A549 (cell line): ENCODE results near the gene NSMCE4A. TPM values are rescaled to one million over a fixed set of nuclear protein-coding genes. Genes with fewer than 3 reads are reported as not detected.

Experiments used
- ATAC-seq, 2 experiments: fragments of 200-7000 bp in 1 of 2; fragments of >200 bp in 1 of 2; cut with Nextera tagmentation in 1 of 2; cut with Tn5 transposase in 1 of 2; 3 replicates each; pipeline versions ENCODE4 v1.8.0 to v1.9.1; 2018 to 2020; ENCODE audit warnings: mild to moderate bottlenecking in 1 of 2, moderate library complexity in 1 of 2
- CTCF ChIA-PET: fragments of 300-600 bp; sonication (Branson Sonifier 250); formaldehyde crosslinking; extraction: SDS; loops from one replicate; lab custom pipeline; 2021; ENCODE audit warnings: antibody characterized with exemption, inconsistent platforms; lab: Yijun Ruan, JAX
- POLR2A ChIA-PET: fragments of 350-600 bp; formaldehyde crosslinking; extraction: SDS; loops from one replicate; lab custom pipeline; 2021; ENCODE audit warnings: antibody characterized with exemption, inconsistent platforms; lab: Yijun Ruan, JAX
- DNase-seq, 2 experiments: peaks; one replicate each; pipeline versions ENCODE4 v3.0.0 to v3.0.0-alpha.2; 2011 to 2016; ENCODE audit warnings: low read depth in 1 of 2, low spot score in 1 of 2
- FAIRE-seq: peaks from 2 replicates; lab custom pipeline; 2011; peaks lifted over from hg19 to GRCh38; lab: Jason Lieb, UNC
- H3K27ac ChIP-seq, 2 experiments: fragments of >200 bp; sonication (Bioruptor Twin); formaldehyde crosslinking; 3 replicates each; pipeline ENCODE4 v1.5.1; 2016 to 2017
- H3K4me1 ChIP-seq: fragments of >200 bp; sonication (Bioruptor Twin); formaldehyde crosslinking; 3 replicates; pipeline ENCODE4 v1.6.1; 2016
- H3K4me2 ChIP-seq: fragments of >200 bp; sonication (Bioruptor Twin); formaldehyde crosslinking; 3 replicates; pipeline ENCODE4 v1.6.1; 2016
- H3K4me3 ChIP-seq: fragments of >200 bp; sonication (Bioruptor Twin); formaldehyde crosslinking; 3 replicates; pipeline ENCODE4 v1.5.1; 2016
- H3K9me3 ChIP-seq: fragments of >200 bp; sonication (Bioruptor Twin); formaldehyde crosslinking; 3 replicates; pipeline ENCODE4 v1.6.1; 2016
- CEBPB ChIP-seq, 2 experiments: fragments of >200 bp in 1 of 2; sonication (Bioruptor Twin) in 1 of 2; formaldehyde crosslinking in 1 of 2; IDR thresholded peaks; 2 replicates each; pipeline ENCODE4 v1.6.1; 2012 to 2016
- CHD2 ChIP-seq: fragments of 150-350 bp; IDR thresholded peaks from 2 replicates; pipeline ENCODE4 v1.6.1; 2014; ENCODE audit warnings: low read length; ENCODE audit not compliant: partially characterized antibody
- EP300 ChIP-seq, 2 experiments: fragments of >200 bp; sonication (Bioruptor Twin); formaldehyde crosslinking; IDR thresholded peaks; 2 replicates in 1 of 2; 3 replicates in 1 of 2; pipeline ENCODE4 v1.6.1; 2016 to 2017
- ESRRA ChIP-seq: fragments of 150-350 bp; IDR thresholded peaks from 2 replicates; pipeline ENCODE4 v1.6.1; 2014; ENCODE audit warnings: mild to moderate bottlenecking, low read length, borderline replicate concordance
- FOSB ChIP-seq: fragments of 250-450 bp; sonication (Bioruptor Pico); IDR thresholded peaks from 2 replicates; pipeline ENCODE4 v1.5.0; 2020; ENCODE audit warnings: mild to moderate bottlenecking, moderate library complexity
- HDAC2 ChIP-seq: fragments of 200-600 bp; sonication (generic); IDR thresholded peaks from 2 replicates; pipeline ENCODE4 v1.6.1; 2016
- JUN ChIP-seq, 2 experiments: fragments of >200 bp; sonication (Bioruptor Twin); formaldehyde crosslinking; IDR thresholded peaks; 2 replicates in 1 of 2; 3 replicates in 1 of 2; pipeline ENCODE4 v1.6.1; 2016 to 2017
- JUNB ChIP-seq: fragments of >200 bp; sonication (Bioruptor Twin); formaldehyde crosslinking; IDR thresholded peaks from 2 replicates; pipeline ENCODE4 v1.6.1; 2016
- KDM1A ChIP-seq: fragments of 200-600 bp; sonication (generic); IDR thresholded peaks from 2 replicates; pipeline ENCODE4 v1.6.1; 2016; ENCODE audit warnings: low read depth, mild to moderate bottlenecking
- MAFK ChIP-seq: fragments of 450-650 bp; IDR thresholded peaks from 2 replicates; pipeline ENCODE4 v1.6.1; 2014; ENCODE audit not compliant: partially characterized antibody
- PHF8 ChIP-seq: fragments of 200-600 bp; sonication (generic); IDR thresholded peaks from 2 replicates; pipeline ENCODE4 v1.6.1; 2016; ENCODE audit warnings: low read depth, mild to moderate bottlenecking, antibody characterized with exemption, moderate library complexity, borderline replicate concordance
- RAD21 ChIP-seq, 2 experiments: fragments of >200 bp in 1 of 2; sonication (Bioruptor Twin) in 1 of 2; formaldehyde crosslinking in 1 of 2; IDR thresholded peaks in 1 of 2; conservative IDR thresholded peaks in 1 of 2; 2 replicates in 1 of 2; 3 replicates in 1 of 2; pipeline ENCODE4 v1.6.1; 2012 to 2018; ENCODE audit warnings: inconsistent platforms in 1 of 2
- RARB ChIP-seq: fragments of 250-450 bp; sonication (Bioruptor Pico); IDR thresholded peaks from 2 replicates; pipeline ENCODE4 v1.8.0; 2021; ENCODE audit warnings: mild to moderate bottlenecking, moderate library complexity
- RCOR1 ChIP-seq: fragments of 150-350 bp; IDR thresholded peaks from 2 replicates; pipeline ENCODE4 v1.6.1; 2014; ENCODE audit warnings: antibody characterized with exemption, low read length, low read depth
- SMC3 ChIP-seq: fragments of >200 bp; sonication (Bioruptor Twin); formaldehyde crosslinking; IDR thresholded peaks from 3 replicates; pipeline ENCODE4 v1.6.1; 2018; ENCODE audit warnings: inconsistent platforms
- SREBF2 ChIP-seq: fragments of 450-650 bp; IDR thresholded peaks from 2 replicates; pipeline ENCODE4 v1.6.1; 2014; ENCODE audit warnings: mild to moderate bottlenecking, moderate library complexity
- ZC3H11A ChIP-seq: fragments of 450-650 bp; IDR thresholded peaks from 2 replicates; pipeline ENCODE4 v1.6.1; 2014; ENCODE audit warnings: antibody characterized with exemption, mild to moderate bottlenecking
- ZFP36 ChIP-seq: fragments of 450-650 bp; IDR thresholded peaks from 2 replicates; pipeline ENCODE4 v1.6.1; 2014; ENCODE audit warnings: borderline replicate concordance; ENCODE audit not compliant: partially characterized antibody
- WGBS: methylation state at CpG from one replicate; pipeline ENCODE4 v1.1.6; 2017; ENCODE audit errors: missing lambda C conversion rate; 5-methylcytosine and 5-hydroxymethylcytosine counted together
- polyA plus RNA-seq, 4 experiments: library from polyadenylated mRNA; depleted of rRNA in 3 of 4; stranded (reverse); fragments of >200 nt; fragmentation: RNase III in 1 of 4; extraction: RNeasy Plus Mini Kit Qiagen cat#74134 plus additional on column Dnase treatment in 1 of 4; gene quantifications; 2 replicates in 3 of 4; 3 replicates in 1 of 4; pipeline ENCODE4 v1.2.3, GENCODE V29; 2011 to 2017
- TF ChIP-seq, protein P1 (sequence below): fragments of 250-450 bp; sonication (Bioruptor Pico); IDR thresholded peaks from 2 replicates; pipeline ENCODE4 v1.5.0; 2021; ENCODE audit warnings: mild to moderate bottlenecking, moderate library complexity, borderline replicate concordance
- TF ChIP-seq, protein P2 (sequence below): fragments of 450-650 bp; IDR thresholded peaks from 2 replicates; pipeline ENCODE4 v1.6.1; 2014; ENCODE audit warnings: antibody characterized with exemption
- TF ChIP-seq, protein P3 (sequence below): fragments of 150-350 bp; IDR thresholded peaks from 2 replicates; pipeline ENCODE4 v1.6.1; 2014; ENCODE audit warnings: low read depth, mild to moderate bottlenecking, low read length
- TF ChIP-seq, protein P4 (sequence below): IDR thresholded peaks from 2 replicates; pipeline ENCODE4 v1.6.1; 2012

NSMCE4A gene
- polyA plus RNA-seq, 2 of the 4 experiments (the other 2 are of a cell fraction), result 67.2 to 172 TPM

DNA sequence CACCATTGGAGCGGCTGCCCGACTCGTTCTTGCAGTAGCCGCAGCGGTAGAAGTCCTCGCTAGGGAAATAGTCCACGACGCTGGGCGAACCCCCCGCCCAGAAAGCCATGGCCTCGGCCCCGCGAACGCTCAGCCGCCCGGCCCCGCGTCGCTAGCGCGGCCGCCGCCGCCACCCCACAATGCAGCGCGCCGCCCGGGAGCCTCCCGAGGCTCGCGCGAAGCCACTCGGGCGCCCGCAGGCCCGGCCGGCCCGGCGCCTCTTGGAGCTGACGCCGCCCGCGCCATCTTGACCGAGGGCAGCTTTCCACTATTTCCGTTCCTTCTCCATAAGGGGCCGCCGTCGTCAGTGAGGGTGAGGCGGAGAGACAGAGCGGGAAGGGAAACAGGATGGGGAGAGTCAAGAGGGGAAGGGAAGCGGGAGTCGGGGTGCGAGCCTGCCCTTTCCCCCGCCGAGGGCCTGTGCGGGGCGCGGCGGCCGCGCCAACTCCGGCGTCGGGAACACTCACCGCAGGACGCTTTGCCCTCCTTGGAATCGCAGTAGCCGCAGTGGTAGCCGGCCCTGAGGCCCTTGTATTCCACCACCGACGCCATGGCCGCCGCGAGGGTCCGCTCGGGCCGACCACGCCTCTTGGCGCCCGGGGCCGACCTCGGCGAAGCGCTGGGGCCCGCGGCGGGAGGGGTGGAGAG lies 47.0 kb downstream of the NSMCE4A start, which contains the start of gene ATE1 (continued):
- TF ChIP-seq, protein P1, sequence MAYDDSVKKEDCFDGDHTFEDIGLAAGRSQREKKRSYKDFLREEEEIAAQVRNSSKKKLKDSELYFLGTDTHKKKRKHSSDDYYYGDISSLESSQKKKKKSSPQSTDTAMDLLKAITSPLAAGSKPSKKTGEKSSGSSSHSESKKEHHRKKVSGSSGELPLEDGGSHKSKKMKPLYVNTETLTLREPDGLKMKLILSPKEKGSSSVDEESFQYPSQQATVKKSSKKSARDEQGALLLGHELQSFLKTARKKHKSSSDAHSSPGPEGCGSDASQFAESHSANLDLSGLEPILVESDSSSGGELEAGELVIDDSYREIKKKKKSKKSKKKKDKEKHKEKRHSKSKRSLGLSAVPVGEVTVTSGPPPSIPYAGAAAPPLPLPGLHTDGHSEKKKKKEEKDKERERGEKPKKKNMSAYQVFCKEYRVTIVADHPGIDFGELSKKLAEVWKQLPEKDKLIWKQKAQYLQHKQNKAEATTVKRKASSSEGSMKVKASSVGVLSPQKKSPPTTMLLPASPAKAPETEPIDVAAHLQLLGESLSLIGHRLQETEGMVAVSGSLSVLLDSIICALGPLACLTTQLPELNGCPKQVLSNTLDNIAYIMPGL (CRISPR knock-in tag), result peak; percentile 85; the same call in 1 of the 2 replicates
- TF ChIP-seq ZC3H11A, result no peak

DNA sequence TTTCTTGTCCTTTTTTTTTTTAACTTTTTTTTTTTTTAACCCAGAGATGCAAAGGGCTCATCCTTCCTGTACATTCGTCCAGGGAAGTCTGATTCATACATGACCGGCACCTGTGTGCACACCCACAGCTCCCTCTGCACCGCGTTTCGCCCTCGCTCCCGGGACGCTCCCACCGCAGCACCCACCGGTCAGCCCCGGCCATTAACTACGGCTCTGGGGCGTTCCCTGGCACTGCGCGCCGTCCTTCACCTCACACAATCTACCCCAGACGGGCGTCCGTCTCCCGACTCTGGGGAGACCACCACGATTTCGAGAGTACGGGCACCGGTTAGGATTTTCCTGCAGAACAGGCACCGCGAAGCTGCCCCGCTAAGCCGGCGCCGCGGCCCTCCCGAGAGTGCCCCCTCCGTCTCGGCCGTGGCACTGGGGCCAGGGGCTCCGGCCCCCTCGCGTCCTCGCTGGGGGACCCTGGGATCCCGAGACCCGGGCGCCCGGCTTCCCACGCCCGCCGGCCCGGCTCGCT lies 47.6 kb downstream of the NSMCE4A start:
- Histone ChIP-seq H3K4me1 (peaks cover 44% of the 10 kb centered on the region), H3K9me3 (no peaks in the 10 kb centered on the region), H3K4me3 (peak overlapping the region; percentile 88), H3K4me2 (peak overlapping the region; percentile 77), H3K27ac (peak overlapping the region; percentile 96 to 97)
- TF ChIP-seq, protein P2, sequence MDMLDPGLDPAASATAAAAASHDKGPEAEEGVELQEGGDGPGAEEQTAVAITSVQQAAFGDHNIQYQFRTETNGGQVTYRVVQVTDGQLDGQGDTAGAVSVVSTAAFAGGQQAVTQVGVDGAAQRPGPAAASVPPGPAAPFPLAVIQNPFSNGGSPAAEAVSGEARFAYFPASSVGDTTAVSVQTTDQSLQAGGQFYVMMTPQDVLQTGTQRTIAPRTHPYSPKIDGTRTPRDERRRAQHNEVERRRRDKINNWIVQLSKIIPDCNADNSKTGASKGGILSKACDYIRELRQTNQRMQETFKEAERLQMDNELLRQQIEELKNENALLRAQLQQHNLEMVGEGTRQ, result no peak
- TF ChIP-seq RCOR1, result no peak
- TF ChIP-seq MAFK, result no peak
- TF ChIP-seq EP300 (IDR thresholded peaks at IDR 0.05), result no peak
- TF ChIP-seq PHF8, result peak; percentile 22; the same call in 1 of the 2 replicates
- no peak for TF ChIP-seq SMC3
- TF ChIP-seq HDAC2, result no peak
- no peak for TF ChIP-seq CHD2
- no peak for TF ChIP-seq ESRRA
- TF ChIP-seq JUN (IDR thresholded peaks at IDR 0.05), result 0 out of 5 replicates have a peak, but pooled peaks of 1 of the 2 experiments have one; percentile 12
- TF ChIP-seq RAD21 (conservative IDR thresholded peaks at IDR 0.05 in 1 of 2, IDR thresholded peaks at IDR 0.05 in 1 of 2), result 0 out of 5 replicates have a peak, but pooled peaks of 1 of the 2 experiments have one; percentile 9
- no peak for TF ChIP-seq ZFP36
- peak in 1 of 2 experiments; percentile 77 for DNase-seq
- WGBS, result 3% methylated on average over 7 of the region's 48 CpGs
- FAIRE-seq, result no peak
- CTCF ChIA-PET, result interaction anchor here (0.6 to 1.4 kb wide), 5 partner anchors 21 to 216 kb away, joined by 3 read pairs; no protein-coding TSS in a partner anchor
- POLR2A ChIA-PET, result interaction anchor here (0.6 to 1.7 kb wide), 14 partner anchors 9 to 195 kb away, joined by 3 to 9 read pairs (median 4); partner anchors contain the start of gene NSMCE4A
- peak; percentile 81 for ATAC-seq

DNA sequence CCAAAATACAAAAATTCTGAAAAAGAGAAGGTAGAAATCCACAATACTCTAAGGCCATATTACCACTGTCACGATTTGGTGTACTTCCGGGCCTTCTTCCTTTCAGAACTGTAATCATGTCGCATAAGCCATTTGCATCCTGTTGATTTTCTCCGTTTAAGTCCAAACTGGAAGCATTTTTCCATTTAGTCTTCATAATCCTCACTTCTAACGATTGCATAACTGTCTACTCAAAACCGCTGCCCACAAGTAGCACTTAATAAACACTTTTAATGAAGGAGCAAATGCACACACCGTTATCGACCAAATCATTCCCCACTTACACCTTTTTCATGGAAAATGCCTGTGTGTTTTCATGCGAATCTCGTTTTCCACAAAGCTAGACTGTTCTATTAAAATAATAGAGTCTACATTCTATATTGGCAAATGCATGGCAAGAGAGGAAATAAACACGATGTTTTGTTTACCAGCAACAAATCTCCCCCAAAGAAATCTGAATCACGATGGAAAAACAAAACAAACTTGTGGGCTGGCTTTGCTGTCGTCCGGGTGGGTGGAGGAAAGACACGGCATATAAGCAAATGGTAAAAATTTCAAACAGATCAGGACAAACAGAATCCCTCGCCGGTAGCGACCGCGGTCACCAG lies 48.2 kb downstream of the NSMCE4A start:
- FAIRE-seq, result no peak
- peak; percentile 31 to 74 for DNase-seq
- Histone ChIP-seq H3K27ac (peak overlapping the region; percentile 96 to 97), H3K4me2 (peak overlapping the region; percentile 77), H3K4me3 (peak overlapping the region; percentile 88), H3K4me1 (peaks cover 41% of the 10 kb centered on the region), H3K9me3 (no peaks in the 10 kb centered on the region)
- TF ChIP-seq CEBPB (IDR thresholded peaks at IDR 0.05) (peak in 1 of 2 experiments; percentile 58; a peak in 1 of 4 replicates), MAFK (peak; percentile 5), ESRRA (no peak), PHF8 (no peak), FOSB (CRISPR knock-in tag) (no peak), SREBF2 (no peak), KDM1A (no peak), RARB (CRISPR knock-in tag) (no peak), JUNB (no peak)
- TF ChIP-seq, protein P3, sequence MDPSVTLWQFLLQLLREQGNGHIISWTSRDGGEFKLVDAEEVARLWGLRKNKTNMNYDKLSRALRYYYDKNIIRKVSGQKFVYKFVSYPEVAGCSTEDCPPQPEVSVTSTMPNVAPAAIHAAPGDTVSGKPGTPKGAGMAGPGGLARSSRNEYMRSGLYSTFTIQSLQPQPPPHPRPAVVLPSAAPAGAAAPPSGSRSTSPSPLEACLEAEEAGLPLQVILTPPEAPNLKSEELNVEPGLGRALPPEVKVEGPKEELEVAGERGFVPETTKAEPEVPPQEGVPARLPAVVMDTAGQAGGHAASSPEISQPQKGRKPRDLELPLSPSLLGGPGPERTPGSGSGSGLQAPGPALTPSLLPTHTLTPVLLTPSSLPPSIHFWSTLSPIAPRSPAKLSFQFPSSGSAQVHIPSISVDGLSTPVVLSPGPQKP, result no peak
- TF ChIP-seq, protein P4, sequence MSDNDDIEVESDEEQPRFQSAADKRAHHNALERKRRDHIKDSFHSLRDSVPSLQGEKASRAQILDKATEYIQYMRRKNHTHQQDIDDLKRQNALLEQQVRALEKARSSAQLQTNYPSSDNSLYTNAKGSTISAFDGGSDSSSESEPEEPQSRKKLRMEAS, result no peak
- ChIA-PET POLR2A (interaction anchor here (0.6 to 1.7 kb wide), 5 partner anchors 9 to 196 kb away, joined by 3 to 8 read pairs (median 6); partner anchors contain the start of gene NSMCE4A), CTCF (interaction anchor here (1.2 to 1.4 kb wide), 2 partner anchors 185 to 216 kb away, joined by 3 read pairs; no protein-coding TSS in a partner anchor)
- WGBS, result 1% methylated on average over 20 of the region's 20 CpGs
- peak in 1 of 2 experiments; percentile 35; a peak in 3 of 6 replicates for ATAC-seq
